Measurements from ENCODE around the gene BLOC1S3. TPM values are rescaled to one million over a fixed set of nuclear protein-coding genes. Genes with fewer than 3 reads are reported as not detected.

Gene BLOC1S3
- total and polyA plus RNA-seq, 2 of the 13 experiments (the other 11 are each of a cell fraction or from before 2014, with no cell fraction given): 4.3 to 4.8 TPM

DNA sequence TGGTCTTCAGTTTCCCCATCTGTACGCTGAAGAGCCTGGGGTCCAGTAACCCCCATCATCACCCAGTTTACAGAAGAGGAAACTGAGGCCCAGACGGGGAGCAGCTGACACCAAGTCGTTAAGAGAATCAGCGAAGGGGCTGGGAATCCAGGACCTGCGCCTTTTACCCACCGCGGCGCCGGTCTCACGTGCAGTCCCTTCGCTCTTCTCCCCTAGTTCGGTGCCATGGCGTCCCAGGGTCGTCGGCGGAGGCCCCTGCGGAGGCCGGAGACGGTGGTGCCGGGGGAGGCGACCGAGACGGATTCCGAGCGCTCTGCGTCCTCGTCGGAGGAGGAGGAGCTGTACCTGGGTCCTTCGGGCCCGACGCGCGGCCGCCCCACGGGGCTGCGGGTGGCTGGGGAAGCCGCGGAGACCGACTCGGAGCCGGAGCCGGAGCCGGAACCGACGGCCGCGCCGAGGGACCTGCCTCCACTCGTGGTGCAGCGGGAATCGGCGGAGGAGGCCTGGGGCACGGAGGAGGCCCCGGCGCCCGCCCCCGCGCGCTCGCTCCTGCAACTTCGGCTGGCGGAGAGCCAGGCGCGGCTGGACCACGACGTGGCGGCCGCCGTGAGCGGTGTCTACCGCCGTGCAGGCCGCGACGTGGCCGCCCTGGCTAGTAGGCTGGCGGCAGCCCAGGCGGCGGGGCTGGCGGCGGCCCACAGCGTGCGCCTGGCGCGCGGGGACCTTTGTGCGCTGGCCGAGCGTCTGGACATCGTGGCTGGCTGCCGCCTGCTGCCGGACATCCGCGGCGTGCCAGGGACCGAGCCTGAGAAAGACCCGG lies 698 bp downstream of the BLOC1S3 start (continued):
- TF ChIP-seq ZBTB25 (CRISPR knock-in tag; IDR thresholded peaks at IDR 0.05) (no peak), NR3C1 (CRISPR knock-in tag; IDR thresholded peaks at IDR 0.05) (no peak), ZNF333 (CRISPR knock-in tag; IDR thresholded peaks at IDR 0.05; ENCODE audit: borderline replicate concordance) (no peak), ZNF256 (CRISPR knock-in tag; conservative IDR thresholded peaks at IDR 0.05) (no peak), ZNF777 (CRISPR knock-in tag; IDR thresholded peaks at IDR 0.05) (peak; percentile 96), KDM1A (CRISPR knock-in tag; IDR thresholded peaks at IDR 0.05) (no peak), GTF3A (CRISPR knock-in tag; conservative IDR thresholded peaks at IDR 0.05) (no peak), ZNF598 (CRISPR knock-in tag; IDR thresholded peaks at IDR 0.05; ENCODE audit: borderline replicate concordance) (no peak), ZNF501 (CRISPR knock-in tag; IDR thresholded peaks at IDR 0.05) (peak; percentile 64; the same call in 1 of the 2 replicates), EZH2 (conservative IDR thresholded peaks at IDR 0.05; ENCODE audit: low read depth, low read length) (no peak), SP4 (CRISPR knock-in tag; IDR thresholded peaks at IDR 0.05) (no peak; the same call in 1 of the 2 replicates), ZNF737 (CRISPR knock-in tag; IDR thresholded peaks at IDR 0.05; ENCODE audit: borderline replicate concordance) (no peak), ZNF841 (CRISPR knock-in tag; IDR thresholded peaks at IDR 0.05; ENCODE audit: borderline replicate concordance) (no peak), SMYD3 (CRISPR knock-in tag; IDR thresholded peaks at IDR 0.05) (no peak), GMEB1 (CRISPR knock-in tag; IDR thresholded peaks at IDR 0.05; ENCODE audit: borderline replicate concordance) (no peak), FOXA1 (IDR thresholded peaks at IDR 0.05) (no peak), FOXA1 (CRISPR knock-in tag; IDR thresholded peaks at IDR 0.05) (no peak), ZKSCAN8 (CRISPR knock-in tag; IDR thresholded peaks at IDR 0.05; ENCODE audit: borderline replicate concordance) (no peak), PBX3 (CRISPR knock-in tag; IDR thresholded peaks at IDR 0.05; ENCODE audit: borderline replicate concordance) (no peak), HMG20A (CRISPR knock-in tag; IDR thresholded peaks at IDR 0.05; ENCODE audit: borderline replicate concordance) (no peak), RARG (CRISPR knock-in tag; IDR thresholded peaks at IDR 0.05; ENCODE audit: low read depth) (no peak), ZNF766 (CRISPR knock-in tag; IDR thresholded peaks at IDR 0.05; ENCODE audit: borderline replicate concordance) (no peak), ZNF430 (CRISPR knock-in tag; IDR thresholded peaks at IDR 0.05) (no peak), ZNF350 (CRISPR knock-in tag; IDR thresholded peaks at IDR 0.05; ENCODE audit: borderline replicate concordance, low read depth) (no peak), ZNF7 (CRISPR knock-in tag; IDR thresholded peaks at IDR 0.05) (no peak)
- TF ChIP-seq, protein P1, sequence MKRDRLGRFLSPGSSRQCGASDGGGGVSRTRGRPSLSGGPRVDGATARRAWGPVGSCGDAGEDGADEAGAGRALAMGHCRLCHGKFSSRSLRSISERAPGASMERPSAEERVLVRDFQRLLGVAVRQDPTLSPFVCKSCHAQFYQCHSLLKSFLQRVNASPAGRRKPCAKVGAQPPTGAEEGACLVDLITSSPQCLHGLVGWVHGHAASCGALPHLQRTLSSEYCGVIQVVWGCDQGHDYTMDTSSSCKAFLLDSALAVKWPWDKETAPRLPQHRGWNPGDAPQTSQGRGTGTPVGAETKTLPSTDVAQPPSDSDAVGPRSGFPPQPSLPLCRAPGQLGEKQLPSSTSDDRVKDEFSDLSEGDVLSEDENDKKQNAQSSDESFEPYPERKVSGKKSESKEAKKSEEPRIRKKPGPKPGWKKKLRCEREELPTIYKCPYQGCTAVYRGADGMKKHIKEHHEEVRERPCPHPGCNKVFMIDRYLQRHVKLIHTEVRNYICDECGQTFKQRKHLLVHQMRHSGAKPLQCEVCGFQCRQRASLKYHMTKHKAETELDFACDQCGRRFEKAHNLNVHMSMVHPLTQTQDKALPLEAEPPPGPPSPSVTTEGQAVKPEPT (CRISPR knock-in tag; IDR thresholded peaks at IDR 0.05; ENCODE audit: low read depth): no peak

All from HepG2 (cell line).